ENCODE results near the gene ACSL3. TPM values are rescaled to one million over a fixed set of nuclear protein-coding genes. Genes with fewer than 3 reads are reported as not detected.

ACSL3 gene
- total RNA-seq, 1 donor from 2014 or later = 87.0 TPM

DNA sequence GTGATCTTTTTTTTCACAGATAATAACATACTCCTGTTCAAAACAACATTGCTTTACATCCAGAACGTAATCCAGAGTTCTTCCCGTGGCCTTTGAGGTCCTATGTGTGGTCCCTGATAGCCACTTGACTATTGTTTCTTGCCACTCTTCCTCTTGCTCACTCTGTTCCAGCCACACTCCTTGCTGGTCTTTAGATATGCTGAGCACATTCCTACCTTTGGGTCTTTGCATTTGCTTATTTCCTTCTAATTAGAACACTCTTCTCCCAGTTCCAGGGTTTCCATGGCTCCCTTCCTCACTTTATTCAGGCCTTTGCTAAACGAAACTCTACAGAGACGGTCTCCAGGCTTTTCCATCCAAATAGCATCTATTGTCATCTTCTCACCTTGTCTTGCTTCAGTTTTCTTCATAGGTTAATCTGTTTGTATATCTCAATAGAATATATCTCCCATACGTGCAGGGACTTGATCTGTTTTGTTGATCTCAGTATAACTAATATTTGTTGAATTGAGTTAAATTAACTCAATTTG is 59.9 kb downstream of the ACSL3 start:
- Mint-ChIP-seq H3K27me3 (ENCODE audit: unreplicated experiment) (no peaks in the 10 kb centered on the region), H3K4me3 (ENCODE audit: unreplicated experiment) (no peak overlapping the region), H3K27ac (ENCODE audit: unreplicated experiment) (no peak overlapping the region), H3K9me3 (ENCODE audit: unreplicated experiment) (peaks cover 2% of the 10 kb centered on the region), H3K36me3 (ENCODE audit: unreplicated experiment) (no peaks in the 10 kb centered on the region), H3K4me1 (ENCODE audit: low read depth, unreplicated experiment) (no peaks in the 10 kb centered on the region)
- TF ChIP-seq, protein P1, sequence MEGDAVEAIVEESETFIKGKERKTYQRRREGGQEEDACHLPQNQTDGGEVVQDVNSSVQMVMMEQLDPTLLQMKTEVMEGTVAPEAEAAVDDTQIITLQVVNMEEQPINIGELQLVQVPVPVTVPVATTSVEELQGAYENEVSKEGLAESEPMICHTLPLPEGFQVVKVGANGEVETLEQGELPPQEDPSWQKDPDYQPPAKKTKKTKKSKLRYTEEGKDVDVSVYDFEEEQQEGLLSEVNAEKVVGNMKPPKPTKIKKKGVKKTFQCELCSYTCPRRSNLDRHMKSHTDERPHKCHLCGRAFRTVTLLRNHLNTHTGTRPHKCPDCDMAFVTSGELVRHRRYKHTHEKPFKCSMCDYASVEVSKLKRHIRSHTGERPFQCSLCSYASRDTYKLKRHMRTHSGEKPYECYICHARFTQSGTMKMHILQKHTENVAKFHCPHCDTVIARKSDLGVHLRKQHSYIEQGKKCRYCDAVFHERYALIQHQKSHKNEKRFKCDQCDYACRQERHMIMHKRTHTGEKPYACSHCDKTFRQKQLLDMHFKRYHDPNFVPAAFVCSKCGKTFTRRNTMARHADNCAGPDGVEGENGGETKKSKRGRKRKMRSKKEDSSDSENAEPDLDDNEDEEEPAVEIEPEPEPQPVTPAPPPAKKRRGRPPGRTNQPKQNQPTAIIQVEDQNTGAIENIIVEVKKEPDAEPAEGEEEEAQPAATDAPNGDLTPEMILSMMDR (IDR thresholded peaks at IDR 0.05; ENCODE audit: partially characterized antibody, unreplicated experiment) = no peak
- DNase-seq = no peak

GRCh38 chr2:222922019-222922800 is 61.4 kb downstream of the ACSL3 start:
- peaks cover 3% of the 10 kb centered on the region for H3K4me1 Mint-ChIP-seq (ENCODE audit: low read depth, unreplicated experiment)
- H3K27me3 Mint-ChIP-seq (ENCODE audit: unreplicated experiment) = no peaks in the 10 kb centered on the region
- TF ChIP-seq, protein P1 (IDR thresholded peaks at IDR 0.05; ENCODE audit: partially characterized antibody, unreplicated experiment) = no peak
- no peak overlapping the region for H3K4me3 Mint-ChIP-seq (ENCODE audit: unreplicated experiment)
- DNase-seq = no peak
- H3K36me3 Mint-ChIP-seq (ENCODE audit: unreplicated experiment) = no peaks in the 10 kb centered on the region
- H3K27ac Mint-ChIP-seq (ENCODE audit: unreplicated experiment) = no peak overlapping the region
- H3K9me3 Mint-ChIP-seq (ENCODE audit: unreplicated experiment) = peaks cover 4% of the 10 kb centered on the region

GRCh38 chr2:222926915-222927314 is 66.1 kb downstream of the ACSL3 start:
- H3K4me3 Mint-ChIP-seq (ENCODE audit: unreplicated experiment) = no peak overlapping the region
- no peak overlapping the region for H3K27ac Mint-ChIP-seq (ENCODE audit: unreplicated experiment)
- no peaks in the 10 kb centered on the region for H3K36me3 Mint-ChIP-seq (ENCODE audit: unreplicated experiment)
- no peak for DNase-seq
- TF ChIP-seq, protein P1 (IDR thresholded peaks at IDR 0.05; ENCODE audit: partially characterized antibody, unreplicated experiment) = no peak
- H3K9me3 Mint-ChIP-seq (ENCODE audit: unreplicated experiment) = peaks cover 4% of the 10 kb centered on the region
- H3K27me3 Mint-ChIP-seq (ENCODE audit: unreplicated experiment) = no peaks in the 10 kb centered on the region
- H3K4me1 Mint-ChIP-seq (ENCODE audit: low read depth, unreplicated experiment) = peaks cover 3% of the 10 kb centered on the region

DNA sequence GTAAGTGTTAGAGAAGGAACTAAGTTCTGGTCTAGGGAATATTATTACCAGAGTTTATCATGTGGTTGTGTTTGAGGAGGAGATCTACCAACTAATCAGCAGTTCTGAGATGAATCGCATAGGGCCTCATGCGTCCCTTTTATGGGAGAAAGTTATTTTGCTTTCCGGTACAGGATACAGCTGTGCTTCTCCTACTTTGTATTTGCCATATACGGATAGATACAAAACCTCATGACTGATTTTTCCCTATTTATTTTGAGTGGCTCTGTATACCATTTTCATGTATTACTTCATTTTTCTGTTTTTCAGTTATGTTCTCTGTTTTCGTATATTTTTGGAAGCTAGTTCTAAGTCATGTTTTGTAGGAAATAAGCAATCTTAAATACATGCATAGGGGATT is 66.8 kb downstream of the ACSL3 start:
- TF ChIP-seq, protein P1 (IDR thresholded peaks at IDR 0.05; ENCODE audit: partially characterized antibody, unreplicated experiment) = no peak
- H3K36me3 Mint-ChIP-seq (ENCODE audit: unreplicated experiment) = no peaks in the 10 kb centered on the region
- peaks cover 4% of the 10 kb centered on the region for H3K9me3 Mint-ChIP-seq (ENCODE audit: unreplicated experiment)
- no peak overlapping the region for H3K4me3 Mint-ChIP-seq (ENCODE audit: unreplicated experiment)
- DNase-seq = no peak
- H3K4me1 Mint-ChIP-seq (ENCODE audit: low read depth, unreplicated experiment) = peaks cover 3% of the 10 kb centered on the region
- no peak overlapping the region for H3K27ac Mint-ChIP-seq (ENCODE audit: unreplicated experiment)
- H3K27me3 Mint-ChIP-seq (ENCODE audit: unreplicated experiment) = no peaks in the 10 kb centered on the region

DNA sequence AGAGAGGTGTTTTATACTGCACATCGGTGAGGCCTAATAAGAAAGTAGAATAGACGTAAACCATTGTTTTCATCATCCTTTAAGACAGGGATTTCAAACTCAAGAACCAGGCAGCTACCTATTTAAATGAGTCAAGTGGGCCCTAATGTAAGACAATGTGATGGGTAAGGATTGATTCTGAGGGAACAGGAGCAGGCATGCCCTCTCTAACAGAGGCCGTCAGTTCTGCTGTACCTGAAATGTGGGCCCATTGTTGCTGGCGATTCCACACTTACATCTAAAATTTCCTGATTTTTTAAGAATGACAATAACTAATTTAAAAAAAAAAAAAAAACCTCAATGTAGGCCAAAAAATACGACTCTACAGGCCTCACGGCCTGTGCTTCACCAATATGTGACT is 67.5 kb downstream of the ACSL3 start:
- no peak for DNase-seq
- no peaks in the 10 kb centered on the region for H3K27me3 Mint-ChIP-seq (ENCODE audit: unreplicated experiment)
- TF ChIP-seq, protein P1 (IDR thresholded peaks at IDR 0.05; ENCODE audit: partially characterized antibody, unreplicated experiment) = no peak
- H3K4me1 Mint-ChIP-seq (ENCODE audit: low read depth, unreplicated experiment) = peaks cover 3% of the 10 kb centered on the region
- no peak overlapping the region for H3K4me3 Mint-ChIP-seq (ENCODE audit: unreplicated experiment)
- H3K27ac Mint-ChIP-seq (ENCODE audit: unreplicated experiment) = no peak overlapping the region
- no peaks in the 10 kb centered on the region for H3K36me3 Mint-ChIP-seq (ENCODE audit: unreplicated experiment)
- H3K9me3 Mint-ChIP-seq (ENCODE audit: unreplicated experiment) = peaks cover 4% of the 10 kb centered on the region

All from glutamatergic neuron (in vitro differentiated cells).